Lower leg skin (tissue), 3 donors: ENCODE data around the gene OBI1.

Source experiments
- POLR2A ChIP-seq, 2 donors: fragments of 450-650 bp; IDR thresholded peaks; one replicate each; pipeline ENCODE4 v1.6.1; 2016 to 2017; ENCODE audit warnings: antibody characterized with exemption in 2 of 2, mild to moderate bottlenecking in 1 of 2, moderate library complexity in 1 of 2
- TF ChIP-seq, protein P1 (sequence below), 3 donors: fragments of 450-650 bp; IDR thresholded peaks; one replicate each; pipeline ENCODE4 v1.5.1; 2016; ENCODE audit warnings: antibody characterized with exemption in 3 of 3, mild to moderate bottlenecking in 3 of 3, moderate library complexity in 2 of 3

DNA sequence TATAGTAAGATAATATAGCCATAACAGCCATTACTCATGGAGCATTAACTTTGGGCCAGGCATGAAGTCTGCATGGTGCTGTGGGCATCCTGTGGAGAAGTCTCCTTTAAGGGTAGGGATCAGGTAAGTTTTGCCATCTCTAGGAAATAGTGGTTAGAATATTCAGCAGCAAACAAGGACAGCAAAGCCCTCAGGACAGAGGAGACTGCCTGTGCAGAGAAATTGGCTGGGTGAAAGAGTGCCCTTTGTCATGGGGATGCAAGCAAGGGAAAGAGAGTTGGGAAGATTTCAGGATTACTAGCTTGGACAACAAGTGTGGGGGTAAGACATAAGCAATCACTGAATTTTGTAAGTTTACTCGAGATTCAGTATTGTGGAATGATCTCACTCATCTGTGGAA lies 15.7 kb upstream of the OBI1 start:
- TF ChIP-seq, protein P1, sequence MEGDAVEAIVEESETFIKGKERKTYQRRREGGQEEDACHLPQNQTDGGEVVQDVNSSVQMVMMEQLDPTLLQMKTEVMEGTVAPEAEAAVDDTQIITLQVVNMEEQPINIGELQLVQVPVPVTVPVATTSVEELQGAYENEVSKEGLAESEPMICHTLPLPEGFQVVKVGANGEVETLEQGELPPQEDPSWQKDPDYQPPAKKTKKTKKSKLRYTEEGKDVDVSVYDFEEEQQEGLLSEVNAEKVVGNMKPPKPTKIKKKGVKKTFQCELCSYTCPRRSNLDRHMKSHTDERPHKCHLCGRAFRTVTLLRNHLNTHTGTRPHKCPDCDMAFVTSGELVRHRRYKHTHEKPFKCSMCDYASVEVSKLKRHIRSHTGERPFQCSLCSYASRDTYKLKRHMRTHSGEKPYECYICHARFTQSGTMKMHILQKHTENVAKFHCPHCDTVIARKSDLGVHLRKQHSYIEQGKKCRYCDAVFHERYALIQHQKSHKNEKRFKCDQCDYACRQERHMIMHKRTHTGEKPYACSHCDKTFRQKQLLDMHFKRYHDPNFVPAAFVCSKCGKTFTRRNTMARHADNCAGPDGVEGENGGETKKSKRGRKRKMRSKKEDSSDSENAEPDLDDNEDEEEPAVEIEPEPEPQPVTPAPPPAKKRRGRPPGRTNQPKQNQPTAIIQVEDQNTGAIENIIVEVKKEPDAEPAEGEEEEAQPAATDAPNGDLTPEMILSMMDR (IDR thresholded peaks at IDR 0.05) = no peak
- TF ChIP-seq POLR2A (IDR thresholded peaks at IDR 0.05) = no peak
